ENCODE data around the gene PM20D2.

Gene PM20D2

DNA sequence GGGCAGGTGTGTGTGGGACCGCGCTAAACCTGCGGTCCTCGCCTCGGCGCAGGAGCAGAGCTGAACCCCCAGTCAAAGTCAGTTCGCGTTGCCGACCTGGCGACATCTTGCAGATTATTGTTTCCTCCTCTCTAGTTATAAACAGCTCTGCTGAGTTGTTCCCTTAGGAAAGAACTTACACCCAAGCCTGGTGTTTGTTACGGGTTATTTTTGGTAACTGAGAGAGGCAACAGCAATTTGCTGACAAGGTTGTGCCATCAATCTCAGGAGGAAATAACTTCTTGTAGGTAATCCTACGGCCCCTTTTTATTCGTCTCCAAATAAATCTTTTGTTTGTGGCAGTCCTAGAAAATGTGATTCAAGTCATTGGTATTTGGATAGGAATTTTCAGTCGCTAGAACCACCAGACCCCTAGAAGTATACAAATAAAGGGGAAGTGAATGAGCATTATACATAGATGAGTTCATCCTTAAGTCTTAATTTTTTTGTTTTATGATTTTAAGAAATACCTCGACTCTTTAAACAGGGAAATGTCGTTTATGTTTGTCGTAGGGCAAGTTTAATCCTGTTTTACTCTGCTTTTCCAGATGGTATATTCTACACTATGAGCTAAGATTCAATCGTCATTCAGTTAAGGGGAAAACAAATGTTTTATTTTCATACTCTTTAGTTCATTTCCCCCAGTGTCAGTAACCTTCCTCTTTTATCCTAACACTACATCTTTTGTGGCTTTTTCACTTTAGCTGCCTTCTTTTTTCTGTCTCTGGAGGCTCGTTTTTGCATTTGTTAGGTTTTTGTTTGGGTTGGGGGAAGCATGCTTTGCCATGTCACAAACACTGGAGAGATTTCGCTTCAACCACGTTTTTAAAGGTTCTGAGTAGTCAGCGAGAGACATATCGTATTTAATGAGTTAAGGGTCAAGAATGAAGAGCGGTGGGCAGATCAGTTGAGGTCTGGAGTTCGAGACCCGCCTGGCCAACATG lies 1.2 kb downstream of the PM20D2 start:
- peaks cover 9 to 20% of the 10 kb centered on the region in 2 experiments; a peak in 2 of 3 replicates for H3K36me3 ChIP-seq (ENCODE audit: control insufficient read depth in 2 of 2, insufficient read depth in 1 of 2, low read length in 2 of 2)
- peak; percentile 85 for TF ChIP-seq ZNF335 (tag by site-specific recombination; conservative IDR thresholded peaks at IDR 0.05)
- TF ChIP-seq, protein P1, sequence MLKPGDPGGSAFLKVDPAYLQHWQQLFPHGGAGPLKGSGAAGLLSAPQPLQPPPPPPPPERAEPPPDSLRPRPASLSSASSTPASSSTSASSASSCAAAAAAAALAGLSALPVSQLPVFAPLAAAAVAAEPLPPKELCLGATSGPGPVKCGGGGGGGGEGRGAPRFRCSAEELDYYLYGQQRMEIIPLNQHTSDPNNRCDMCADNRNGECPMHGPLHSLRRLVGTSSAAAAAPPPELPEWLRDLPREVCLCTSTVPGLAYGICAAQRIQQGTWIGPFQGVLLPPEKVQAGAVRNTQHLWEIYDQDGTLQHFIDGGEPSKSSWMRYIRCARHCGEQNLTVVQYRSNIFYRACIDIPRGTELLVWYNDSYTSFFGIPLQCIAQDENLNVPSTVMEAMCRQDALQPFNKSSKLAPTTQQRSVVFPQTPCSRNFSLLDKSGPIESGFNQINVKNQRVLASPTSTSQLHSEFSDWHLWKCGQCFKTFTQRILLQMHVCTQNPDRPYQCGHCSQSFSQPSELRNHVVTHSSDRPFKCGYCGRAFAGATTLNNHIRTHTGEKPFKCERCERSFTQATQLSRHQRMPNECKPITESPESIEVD (tag by site-specific recombination; IDR thresholded peaks at IDR 0.05) = peak; percentile 91
- no peak for TF ChIP-seq RBAK (tag by site-specific recombination; IDR thresholded peaks at IDR 0.05)
- 0 out of 2 replicates have a peak, but pooled peaks have one; percentile 45 for TF ChIP-seq ZNF366 (tag by site-specific recombination; conservative IDR thresholded peaks at IDR 0.05)
- TF ChIP-seq, protein P2, sequence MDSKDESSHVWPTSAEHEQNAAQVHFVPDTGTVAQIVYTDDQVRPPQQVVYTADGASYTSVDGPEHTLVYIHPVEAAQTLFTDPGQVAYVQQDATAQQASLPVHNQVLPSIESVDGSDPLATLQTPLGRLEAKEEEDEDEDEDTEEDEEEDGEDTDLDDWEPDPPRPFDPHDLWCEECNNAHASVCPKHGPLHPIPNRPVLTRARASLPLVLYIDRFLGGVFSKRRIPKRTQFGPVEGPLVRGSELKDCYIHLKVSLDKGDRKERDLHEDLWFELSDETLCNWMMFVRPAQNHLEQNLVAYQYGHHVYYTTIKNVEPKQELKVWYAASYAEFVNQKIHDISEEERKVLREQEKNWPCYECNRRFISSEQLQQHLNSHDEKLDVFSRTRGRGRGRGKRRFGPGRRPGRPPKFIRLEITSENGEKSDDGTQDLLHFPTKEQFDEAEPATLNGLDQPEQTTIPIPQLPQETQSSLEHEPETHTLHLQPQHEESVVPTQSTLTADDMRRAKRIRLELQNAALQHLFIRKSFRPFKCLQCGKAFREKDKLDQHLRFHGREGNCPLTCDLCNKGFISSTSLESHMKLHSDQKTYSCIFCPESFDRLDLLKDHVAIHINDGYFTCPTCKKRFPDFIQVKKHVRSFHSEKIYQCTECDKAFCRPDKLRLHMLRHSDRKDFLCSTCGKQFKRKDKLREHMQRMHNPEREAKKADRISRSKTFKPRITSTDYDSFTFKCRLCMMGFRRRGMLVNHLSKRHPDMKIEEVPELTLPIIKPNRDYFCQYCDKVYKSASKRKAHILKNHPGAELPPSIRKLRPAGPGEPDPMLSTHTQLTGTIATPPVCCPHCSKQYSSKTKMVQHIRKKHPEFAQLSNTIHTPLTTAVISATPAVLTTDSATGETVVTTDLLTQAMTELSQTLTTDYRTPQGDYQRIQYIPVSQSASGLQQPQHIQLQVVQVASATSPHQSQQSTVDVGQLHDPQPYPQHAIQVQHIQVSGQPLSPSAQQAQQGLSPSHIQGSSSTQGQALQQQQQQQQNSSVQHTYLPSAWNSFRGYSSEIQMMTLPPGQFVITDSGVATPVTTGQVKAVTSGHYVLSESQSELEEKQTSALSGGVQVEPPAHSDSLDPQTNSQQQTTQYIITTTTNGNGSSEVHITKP (tag by site-specific recombination; IDR thresholded peaks at IDR 0.05) = peak; percentile 92
- TF ChIP-seq, protein P3, sequence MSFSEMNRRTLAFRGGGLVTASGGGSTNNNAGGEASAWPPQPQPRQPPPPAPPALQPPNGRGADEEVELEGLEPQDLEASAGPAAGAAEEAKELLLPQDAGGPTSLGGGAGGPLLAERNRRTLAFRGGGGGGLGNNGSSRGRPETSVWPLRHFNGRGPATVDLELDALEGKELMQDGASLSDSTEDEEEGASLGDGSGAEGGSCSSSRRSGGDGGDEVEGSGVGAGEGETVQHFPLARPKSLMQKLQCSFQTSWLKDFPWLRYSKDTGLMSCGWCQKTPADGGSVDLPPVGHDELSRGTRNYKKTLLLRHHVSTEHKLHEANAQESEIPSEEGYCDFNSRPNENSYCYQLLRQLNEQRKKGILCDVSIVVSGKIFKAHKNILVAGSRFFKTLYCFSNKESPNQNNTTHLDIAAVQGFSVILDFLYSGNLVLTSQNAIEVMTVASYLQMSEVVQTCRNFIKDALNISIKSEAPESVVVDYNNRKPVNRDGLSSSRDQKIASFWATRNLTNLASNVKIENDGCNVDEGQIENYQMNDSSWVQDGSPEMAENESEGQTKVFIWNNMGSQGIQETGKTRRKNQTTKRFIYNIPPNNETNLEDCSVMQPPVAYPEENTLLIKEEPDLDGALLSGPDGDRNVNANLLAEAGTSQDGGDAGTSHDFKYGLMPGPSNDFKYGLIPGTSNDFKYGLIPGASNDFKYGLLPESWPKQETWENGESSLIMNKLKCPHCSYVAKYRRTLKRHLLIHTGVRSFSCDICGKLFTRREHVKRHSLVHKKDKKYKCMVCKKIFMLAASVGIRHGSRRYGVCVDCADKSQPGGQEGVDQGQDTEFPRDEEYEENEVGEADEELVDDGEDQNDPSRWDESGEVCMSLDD (tag by site-specific recombination; IDR thresholded peaks at IDR 0.05) = no peak
- TF ChIP-seq, protein P4, sequence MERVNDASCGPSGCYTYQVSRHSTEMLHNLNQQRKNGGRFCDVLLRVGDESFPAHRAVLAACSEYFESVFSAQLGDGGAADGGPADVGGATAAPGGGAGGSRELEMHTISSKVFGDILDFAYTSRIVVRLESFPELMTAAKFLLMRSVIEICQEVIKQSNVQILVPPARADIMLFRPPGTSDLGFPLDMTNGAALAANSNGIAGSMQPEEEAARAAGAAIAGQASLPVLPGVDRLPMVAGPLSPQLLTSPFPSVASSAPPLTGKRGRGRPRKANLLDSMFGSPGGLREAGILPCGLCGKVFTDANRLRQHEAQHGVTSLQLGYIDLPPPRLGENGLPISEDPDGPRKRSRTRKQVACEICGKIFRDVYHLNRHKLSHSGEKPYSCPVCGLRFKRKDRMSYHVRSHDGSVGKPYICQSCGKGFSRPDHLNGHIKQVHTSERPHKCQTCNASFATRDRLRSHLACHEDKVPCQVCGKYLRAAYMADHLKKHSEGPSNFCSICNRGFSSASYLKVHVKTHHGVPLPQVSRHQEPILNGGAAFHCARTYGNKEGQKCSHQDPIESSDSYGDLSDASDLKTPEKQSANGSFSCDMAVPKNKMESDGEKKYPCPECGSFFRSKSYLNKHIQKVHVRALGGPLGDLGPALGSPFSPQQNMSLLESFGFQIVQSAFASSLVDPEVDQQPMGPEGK (tag by site-specific recombination; IDR thresholded peaks at IDR 0.05) = peak; percentile 10; the same call in 1 of the 2 replicates
- peak; percentile 9; the same call in 1 of the 2 replicates for TF ChIP-seq ZBTB21 (tag by site-specific recombination; IDR thresholded peaks at IDR 0.05)
- TF ChIP-seq, protein P5, sequence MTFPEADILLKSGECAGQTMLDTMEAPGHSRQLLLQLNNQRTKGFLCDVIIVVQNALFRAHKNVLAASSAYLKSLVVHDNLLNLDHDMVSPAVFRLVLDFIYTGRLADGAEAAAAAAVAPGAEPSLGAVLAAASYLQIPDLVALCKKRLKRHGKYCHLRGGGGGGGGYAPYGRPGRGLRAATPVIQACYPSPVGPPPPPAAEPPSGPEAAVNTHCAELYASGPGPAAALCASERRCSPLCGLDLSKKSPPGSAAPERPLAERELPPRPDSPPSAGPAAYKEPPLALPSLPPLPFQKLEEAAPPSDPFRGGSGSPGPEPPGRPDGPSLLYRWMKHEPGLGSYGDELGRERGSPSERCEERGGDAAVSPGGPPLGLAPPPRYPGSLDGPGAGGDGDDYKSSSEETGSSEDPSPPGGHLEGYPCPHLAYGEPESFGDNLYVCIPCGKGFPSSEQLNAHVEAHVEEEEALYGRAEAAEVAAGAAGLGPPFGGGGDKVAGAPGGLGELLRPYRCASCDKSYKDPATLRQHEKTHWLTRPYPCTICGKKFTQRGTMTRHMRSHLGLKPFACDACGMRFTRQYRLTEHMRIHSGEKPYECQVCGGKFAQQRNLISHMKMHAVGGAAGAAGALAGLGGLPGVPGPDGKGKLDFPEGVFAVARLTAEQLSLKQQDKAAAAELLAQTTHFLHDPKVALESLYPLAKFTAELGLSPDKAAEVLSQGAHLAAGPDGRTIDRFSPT (tag by site-specific recombination; IDR thresholded peaks at IDR 0.05) = no peak
- no peak for TF ChIP-seq ZNF140 (tag by site-specific recombination; IDR thresholded peaks at IDR 0.05)
- TF ChIP-seq GFI1B (tag by site-specific recombination; IDR thresholded peaks at IDR 0.05) = 0 out of 2 replicates have a peak, but pooled peaks have one; percentile 41
- TF ChIP-seq KLF8 (tag by site-specific recombination; IDR thresholded peaks at IDR 0.05) = 0 out of 2 replicates have a peak, but pooled peaks have one; percentile 4
- CTCF ChIA-PET = interaction anchor here (0.6 to 4.7 kb wide), 8 partner anchors 11 to 447 kb away, joined by 3 to 23 read pairs (median 4); partner anchors contain the start of gene PNRC1
- POLR2A ChIA-PET = interaction anchor here (0.6 to 4.0 kb wide), 10 partner anchors 9 to 466 kb away, joined by 3 to 48 read pairs (median 6); partner anchors contain the start of genes PNRC1 and UBE2J1
- H3K4me3 ChIP-seq (ENCODE audit: low read depth, low read length) = peak overlapping the region; percentile 83
- peaks cover 20% of the 10 kb centered on the region for H3K4me1 ChIP-seq (ENCODE audit: control insufficient read depth, insufficient read depth, low read length)
- peak overlapping the region; percentile 93 for H3K27ac ChIP-seq (ENCODE audit: extremely low read depth, low read depth, low read length)
- no peaks in the 10 kb centered on the region for H3K9me3 ChIP-seq (ENCODE audit: control insufficient read depth, insufficient read depth, low read depth, low read length)
